NK-92 (cell line): ENCODE measurements around the gene CASZ1.

ENCODE experiments used
- DNase-seq: peaks from one replicate; lab custom pipeline; 2025; ENCODE audit not compliant: unreplicated experiment; lab: John Stamatoyannopoulos, UW

The CASZ1 gene

DNA sequence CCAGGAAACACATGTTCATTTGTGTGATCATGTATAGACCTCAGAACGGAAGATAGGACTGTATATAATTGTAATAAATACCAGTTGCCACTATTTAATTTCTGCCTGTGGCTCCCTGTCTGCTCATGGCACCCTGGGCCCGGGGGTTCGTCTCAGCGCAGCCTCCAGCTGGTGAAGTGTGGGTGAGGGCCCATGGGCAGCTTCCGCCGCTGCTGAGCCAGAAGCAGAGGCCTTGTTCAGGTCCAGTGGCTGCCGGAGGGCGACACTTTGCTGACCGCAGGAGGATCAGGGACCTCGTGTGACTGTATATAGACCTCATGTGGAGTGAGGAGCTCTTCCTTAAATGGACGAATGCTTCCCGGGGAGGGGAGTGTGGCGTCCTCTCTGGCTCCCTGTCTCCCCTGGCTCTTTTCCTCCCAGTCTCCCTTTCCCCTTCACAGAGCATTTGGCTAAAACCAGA is 165.8 kb downstream of the CASZ1 start:
- no peak for DNase-seq

GRCh38 chr1:10629816-10630571 is 166.5 kb downstream of the CASZ1 start:
- DNase-seq = no peak

DNA sequence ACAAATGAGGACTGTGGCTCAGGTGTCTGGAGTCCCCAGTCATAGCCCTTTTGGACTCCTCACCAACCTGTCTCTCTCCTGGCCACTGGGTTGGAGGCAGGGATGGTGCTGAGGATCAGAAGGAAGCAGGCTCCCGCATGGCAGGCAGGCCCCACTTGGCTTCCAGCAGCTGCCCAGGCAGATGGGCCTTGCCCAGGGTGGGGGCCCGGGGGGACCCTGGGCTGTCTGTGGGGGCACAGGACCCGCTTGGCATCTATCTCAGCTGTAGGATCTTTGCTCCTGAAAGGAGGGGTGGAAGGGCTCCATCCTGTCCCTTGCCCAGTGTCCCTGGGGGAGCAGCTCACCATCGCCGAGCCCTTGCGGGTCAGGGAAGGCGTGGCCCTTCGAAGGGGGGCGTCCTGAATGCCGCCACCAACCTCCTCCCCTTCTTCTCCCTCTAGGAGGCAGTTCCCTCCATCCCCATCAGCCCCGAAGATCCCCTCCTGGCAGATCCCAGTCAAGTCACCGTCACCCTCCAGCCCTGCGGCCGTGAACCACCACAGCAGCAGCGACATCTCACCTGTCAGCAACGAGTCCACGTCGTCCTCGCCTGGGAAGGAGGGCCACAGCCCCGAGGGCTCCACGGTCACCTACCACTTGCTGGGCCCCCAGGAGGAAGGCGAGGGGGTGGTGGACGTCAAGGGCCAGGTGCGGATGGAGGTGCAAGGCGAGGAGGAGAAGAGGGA is 167.2 kb downstream of the CASZ1 start:
- no peak for DNase-seq

DNA sequence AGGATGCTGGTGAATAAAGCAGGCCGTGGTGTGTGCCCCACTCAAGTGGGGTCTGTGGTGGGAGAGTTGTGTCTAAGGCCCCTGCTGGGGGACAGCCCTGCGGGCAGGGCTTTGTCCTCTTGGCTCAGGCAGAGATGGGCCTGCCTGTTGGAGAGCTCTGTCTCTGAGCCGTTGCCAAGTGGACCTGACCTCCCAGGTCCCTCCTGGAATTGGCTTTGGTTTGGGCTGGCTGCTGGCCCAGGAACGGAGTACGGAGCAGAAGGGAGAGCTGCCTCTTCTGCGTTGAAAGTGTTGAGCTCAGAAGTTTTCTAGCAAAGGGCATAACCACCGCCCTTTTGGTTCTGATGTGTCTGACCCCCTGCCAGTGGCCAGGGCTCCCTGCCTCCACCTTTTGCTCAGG is 167.8 kb downstream of the CASZ1 start:
- DNase-seq = no peak

GRCh38 chr1:10626791-10627410 is 169.5 kb downstream of the CASZ1 start:
- no peak for DNase-seq

DNA sequence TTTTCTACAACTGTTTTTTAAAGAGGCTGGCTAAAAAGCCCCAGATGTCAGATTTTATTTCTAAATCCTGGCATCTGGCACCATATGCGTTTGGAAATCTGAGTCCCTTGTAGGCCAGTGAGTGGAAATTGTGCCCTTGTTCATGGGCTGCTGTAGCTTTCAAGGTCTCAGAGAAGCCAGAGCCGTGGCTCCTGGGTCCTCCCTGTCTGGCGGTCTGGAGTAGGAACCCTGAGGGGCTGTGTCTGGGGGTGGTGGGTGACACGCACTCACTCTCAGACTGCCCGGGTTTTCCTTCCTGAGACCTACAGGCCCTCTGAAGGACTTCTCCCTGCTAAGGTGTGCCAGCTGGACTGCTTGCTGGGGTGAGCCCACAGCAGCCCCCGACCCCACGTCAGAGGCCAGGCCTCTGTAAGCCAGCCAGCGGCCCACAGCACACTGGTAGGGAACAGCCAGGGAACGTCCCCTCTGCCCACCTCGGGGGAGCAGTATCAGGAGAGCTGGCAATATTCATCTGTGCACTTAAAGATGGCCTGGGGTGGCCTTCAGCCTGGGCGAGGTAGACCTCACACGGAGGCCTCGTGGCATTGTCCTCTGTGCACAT is 170.2 kb downstream of the CASZ1 start:
- DNase-seq = no peak

DNA sequence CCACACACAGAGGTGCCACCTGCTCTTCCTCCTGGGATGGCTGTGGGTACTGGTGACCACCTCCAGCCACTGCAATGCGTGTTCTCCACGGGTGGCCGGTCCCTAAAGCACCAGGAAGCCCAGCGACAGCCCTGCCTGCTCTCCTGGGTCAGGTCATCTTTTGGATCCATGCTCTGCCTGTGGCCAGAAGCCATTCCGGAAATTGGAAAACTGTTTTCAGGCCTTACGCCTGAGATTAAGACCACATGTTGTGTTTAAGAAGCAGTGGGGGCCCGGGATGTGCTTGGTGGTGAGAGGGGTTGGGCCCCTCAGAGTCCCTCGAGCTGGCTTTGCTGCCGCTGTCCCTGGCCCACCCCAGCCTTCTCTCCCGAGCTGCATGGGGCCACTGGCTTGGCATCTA is 170.9 kb downstream of the CASZ1 start:
- DNase-seq = no peak

DNA sequence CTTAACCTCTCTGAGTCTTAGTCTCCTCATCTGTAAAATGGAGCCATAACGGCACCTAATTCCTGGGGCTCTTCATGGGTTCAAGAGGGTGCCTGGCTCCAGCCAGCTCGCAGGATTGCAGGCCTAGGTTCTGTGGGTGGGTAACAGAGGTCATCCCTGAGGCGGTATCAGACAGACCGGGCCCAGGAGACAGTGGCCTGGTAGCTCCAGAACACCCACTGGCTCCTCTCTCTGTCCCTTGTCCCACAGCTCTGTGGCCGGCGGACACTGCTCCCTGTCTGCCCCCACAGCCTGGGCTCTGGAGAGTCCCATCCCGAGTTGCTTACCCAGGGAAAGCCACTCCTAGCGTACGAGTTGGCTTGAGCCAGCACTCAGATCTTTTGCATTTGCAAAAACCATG is 171.4 kb downstream of the CASZ1 start:
- no peak for DNase-seq

DNA sequence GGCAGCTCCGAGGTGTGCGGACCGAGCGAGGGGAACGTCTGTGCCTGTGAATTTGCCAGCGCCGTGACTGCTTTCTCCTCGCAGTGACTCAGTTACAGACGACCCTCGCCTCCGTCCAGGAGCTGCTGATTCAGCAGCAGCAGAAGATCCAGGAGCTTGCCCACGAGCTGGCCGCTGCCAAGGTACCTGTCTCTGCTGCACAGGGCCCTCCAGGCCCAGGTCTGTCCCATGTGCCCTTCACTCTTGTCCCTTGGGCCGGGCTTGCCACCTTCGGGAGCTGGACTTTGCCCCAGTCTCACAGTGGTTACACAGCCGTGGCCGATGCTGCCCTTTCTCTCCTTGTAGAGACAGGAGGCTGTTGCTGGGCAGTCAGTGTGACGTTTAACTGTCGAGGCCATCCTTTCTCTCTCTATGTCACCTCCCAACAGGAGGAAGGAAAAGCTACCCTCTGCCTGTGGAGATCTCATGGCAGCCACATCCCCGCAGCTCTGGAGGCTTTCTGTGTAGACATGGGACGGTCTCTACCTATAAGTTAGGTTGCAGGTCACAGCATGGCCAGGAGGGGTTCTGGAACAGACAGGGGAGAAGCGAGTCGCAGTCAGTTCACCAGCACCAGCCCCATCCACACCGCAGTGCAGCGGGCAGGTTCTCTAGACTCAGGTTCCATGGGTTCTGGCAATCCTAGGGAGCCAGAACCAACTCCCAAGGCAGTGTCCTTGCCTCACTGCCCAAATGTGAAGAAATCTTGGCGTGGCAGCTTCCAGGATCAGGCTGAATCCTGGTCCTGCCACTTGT is 172.0 kb downstream of the CASZ1 start:
- no peak for DNase-seq

DNA sequence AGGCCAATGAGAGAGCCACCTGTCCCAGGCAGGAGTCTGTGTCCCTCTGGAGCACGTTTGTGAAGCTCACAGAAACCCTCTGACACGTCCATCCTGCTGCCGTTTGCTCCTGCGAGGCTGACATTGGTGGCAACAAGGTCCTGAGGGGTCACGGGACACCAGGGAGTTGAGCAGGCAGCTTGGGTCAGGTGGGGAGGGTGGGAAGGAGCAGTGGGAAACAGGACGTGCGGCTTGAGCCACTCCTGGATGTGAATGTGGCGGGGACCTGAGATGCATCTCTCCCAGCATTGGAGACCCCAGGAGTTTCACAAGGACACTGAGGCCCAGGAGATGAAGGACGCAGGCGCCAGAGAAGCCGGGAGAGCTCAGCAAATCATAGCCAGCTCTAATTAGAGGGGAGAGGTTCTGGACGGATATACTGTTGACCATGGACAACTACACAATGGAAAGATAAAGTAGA is 172.7 kb downstream of the CASZ1 start:
- DNase-seq = no peak

DNA sequence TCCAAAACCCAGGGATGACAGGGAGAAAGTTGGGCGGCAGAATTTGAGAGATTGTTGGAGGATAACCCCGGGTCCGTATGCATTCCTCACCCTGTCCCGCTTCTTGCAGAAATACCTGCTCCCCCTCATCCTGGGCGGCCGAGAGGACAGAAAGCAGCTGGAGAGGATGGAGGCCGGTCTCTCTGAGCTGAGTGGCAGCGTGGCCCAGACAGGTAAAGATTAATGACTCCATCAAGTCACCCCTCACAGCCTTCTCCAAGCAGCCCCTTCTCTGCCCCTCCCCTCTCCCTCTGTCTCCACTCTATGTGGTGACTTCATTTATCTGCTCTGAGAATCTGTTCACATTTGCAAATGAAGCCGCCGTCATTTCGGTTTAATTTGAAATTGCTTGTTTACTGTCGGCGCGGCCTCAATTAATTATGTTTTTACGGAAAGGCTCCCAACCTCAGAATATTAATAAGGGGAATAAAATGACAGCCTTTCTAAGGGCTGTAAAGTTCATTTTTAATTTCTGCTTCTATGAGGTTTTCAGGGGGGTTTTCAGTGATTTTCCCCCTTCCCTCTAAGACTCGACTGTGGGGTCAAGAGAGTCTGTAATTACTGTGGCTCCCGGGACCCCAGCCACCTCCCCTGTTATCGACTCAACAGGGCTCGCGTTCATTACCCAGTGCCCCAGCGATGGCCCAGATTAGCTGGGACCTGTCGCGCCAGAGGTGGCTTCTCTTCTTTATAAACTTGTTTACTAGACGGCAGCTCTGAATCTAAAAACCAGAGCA is 173.3 kb downstream of the CASZ1 start:
- DNase-seq = no peak

DNA sequence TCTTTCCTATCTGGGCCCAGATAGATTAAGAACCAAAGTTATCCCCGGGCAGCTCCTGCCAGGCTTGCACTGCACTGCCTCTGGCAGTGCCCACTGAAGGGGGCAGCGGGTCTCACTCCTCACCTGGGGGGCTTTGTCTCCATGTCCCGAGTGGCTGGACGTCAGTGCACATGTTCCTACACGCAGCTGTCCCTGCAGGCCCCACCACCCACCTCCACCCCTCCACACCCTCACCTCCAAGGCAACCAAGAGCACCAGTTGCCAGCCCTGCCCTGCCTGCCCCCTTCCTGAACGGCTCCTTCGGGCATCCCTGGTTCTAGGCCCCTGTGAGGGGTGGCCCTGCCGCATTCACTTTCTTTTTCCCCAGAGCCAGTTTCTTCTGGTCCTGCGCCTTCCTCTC is 174.5 kb downstream of the CASZ1 start:
- no peak for DNase-seq

GRCh38 chr1:10620776-10621175 is 175.7 kb downstream of the CASZ1 start:
- DNase-seq = no peak

DNA sequence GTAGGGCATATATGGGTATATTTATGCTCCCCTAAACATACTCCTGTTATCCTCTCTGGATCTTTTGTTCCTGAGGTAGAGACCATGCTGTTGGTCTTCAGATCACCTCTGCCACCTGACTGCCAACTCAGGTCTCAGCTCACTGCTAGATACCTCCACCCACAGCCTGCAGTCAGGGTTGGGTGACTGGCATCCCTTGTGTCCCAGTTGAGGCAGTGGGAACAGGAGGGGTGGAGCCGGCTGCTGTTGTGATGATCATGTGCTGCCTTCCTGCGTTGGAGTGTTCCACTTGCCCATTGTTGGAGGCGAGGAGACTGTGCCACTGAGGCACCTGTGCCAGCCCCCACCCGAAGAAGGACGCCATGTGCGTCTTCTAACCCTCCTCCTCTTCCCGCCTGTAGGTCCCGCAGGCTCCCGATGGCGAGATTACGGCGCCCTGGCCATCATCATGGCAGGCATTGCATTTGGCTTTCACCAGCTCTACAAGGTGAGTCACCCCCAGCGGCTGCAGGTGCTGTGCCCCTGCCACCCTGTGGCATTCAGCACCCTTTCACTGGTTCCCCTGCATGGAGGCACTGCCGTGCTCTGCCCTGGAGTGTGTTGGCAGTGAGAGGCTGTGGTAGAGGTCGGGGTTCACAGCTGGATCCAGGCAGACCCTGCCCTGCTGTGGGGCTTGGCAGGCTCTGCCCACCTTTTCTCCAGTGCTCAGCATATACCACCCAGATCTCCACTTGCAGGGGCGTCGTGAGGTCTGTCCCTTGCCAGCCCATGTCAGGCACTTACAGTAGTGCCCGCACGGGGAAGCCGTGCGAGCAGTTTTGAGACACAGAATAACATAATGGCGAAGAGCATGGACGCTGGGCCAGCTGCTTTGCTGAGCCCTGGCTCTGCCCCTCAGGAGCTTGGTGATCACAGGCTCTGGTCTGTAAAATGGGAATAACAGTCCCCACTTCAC is 178.2 kb downstream of the CASZ1 start:
- DNase-seq = no peak

- DNase-seq = no peak
Measured at GRCh38 chr1:10617318-10617717, 179.1 kb downstream of the CASZ1 start.

GRCh38 chr1:10616696-10617095 is 179.8 kb downstream of the CASZ1 start:
- no peak for DNase-seq

GRCh38 chr1:10615932-10616671 is 180.3 kb downstream of the CASZ1 start:
- no peak for DNase-seq

DNA sequence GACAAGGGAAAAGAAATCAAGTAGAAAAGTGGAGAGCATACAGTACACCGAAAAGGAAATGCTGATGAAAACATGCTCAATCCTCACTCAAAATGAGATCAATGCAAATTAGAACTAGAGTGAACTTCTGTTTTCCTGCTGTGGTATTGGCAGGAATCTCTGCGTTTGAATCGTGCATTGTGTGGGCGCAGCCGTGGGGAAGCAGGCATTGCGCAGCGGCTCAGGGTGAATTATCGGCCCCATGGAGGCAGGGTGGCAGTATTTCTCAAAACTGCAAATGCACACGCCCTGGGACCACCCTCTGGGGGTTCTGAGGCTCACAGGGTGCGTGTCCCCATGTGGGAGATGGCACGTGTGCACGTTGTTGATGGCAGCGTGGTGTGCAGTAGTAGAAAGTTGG is 181.1 kb downstream of the CASZ1 start:
- no peak for DNase-seq
